Measurements from ENCODE around the gene SPPL3. TPM values are rescaled to one million over a fixed set of nuclear protein-coding genes. Genes with fewer than 3 reads are reported as not detected.
"Not testable (repeated sequence)": the region's sequence is repeated elsewhere in the genome, so short reads cannot be mapped to it uniquely, and the experiment has no call there.

The SPPL3 gene
- total RNA-seq, 2 donors from 2014 or later = 43.5 to 45.7 TPM

DNA sequence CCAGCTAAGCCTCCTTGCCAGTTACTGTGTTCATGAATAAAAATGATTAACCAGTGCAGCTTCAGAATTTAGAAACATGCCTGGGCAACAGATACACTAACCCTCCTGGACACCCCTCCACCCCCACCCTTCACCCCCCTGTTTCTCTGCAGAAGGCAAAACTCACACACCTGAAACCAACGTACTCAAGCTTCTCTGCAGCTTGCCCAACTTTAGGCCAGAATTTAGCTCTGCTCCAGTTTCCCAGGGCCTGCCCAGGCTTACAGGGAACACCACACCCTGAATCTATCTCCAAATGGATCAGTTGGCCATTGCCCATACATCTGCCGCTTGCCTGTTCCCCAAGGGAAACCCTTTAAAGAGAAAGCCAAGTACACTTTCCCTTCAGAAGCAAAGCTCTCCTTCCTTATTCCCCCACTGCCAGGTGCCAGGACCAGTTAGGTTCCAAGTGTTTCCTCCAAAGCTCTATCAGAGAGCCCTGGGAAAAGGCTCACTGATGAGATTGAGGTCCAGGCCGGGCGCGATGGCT lies 1.8 kb upstream of the SPPL3 start:
- H3K9me3 Mint-ChIP-seq = no peaks in the 10 kb centered on the region
- H3K27me3 Mint-ChIP-seq (ENCODE audit: low read depth) = no peaks in the 10 kb centered on the region
- peaks cover 32% of the 10 kb centered on the region for H3K4me1 Mint-ChIP-seq (ENCODE audit: low read depth)
- H3K36me3 Mint-ChIP-seq (ENCODE audit: insufficient read depth in 2 of 2) = peaks cover 0 to 5% of the 10 kb centered on the region in 2 donors
- H3K27ac Mint-ChIP-seq = no peak overlapping the region
- no peak for DNase-seq
- no peak for ATAC-seq (replicated peaks in 1 of 2)
- no peak overlapping the region for H3K4me3 Mint-ChIP-seq

DNA sequence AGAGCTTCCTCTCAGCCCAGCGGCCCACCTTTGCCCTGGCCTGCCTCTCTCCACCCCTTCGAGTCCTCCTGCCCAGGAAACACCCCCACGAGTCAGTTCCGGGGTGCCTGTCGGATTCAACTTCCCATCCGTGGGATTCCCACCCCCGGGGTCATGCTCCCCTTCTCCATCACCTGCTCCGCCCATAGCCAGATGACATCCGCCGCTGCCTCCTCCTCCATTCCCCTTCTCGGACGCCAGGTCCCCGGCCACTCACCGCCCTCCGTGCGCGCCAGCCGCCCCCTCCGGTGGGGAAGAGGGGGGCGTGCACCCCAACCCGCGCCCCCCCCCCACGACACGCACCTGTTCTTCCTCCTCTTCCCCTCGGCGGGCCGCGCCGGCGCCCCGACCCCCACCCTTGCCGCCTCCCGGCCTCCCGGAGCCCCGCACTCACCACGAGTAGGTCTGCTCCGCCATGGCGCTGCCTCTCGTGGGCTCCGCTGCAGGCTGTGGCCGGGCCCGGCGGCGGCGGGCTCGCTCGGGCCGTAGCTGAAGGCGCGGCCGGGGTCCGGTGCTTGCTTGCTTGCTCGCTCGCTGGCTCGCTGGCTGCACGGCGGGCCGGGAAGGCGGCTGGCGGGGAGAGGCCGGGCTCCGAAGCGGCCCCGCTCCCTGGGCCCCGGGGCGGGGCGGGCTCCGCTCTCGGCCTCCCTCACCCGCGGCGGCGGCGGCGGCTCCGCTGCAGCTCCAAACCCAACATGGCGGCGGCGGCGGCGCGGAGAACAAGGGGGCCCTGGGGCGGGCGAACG lies 554 bp downstream of the SPPL3 start:
- Mint-ChIP-seq H3K9me3 (no peaks in the 10 kb centered on the region), H3K27me3 (ENCODE audit: low read depth) (no peaks in the 10 kb centered on the region), H3K27ac (peak overlapping the region; percentile 96), H3K36me3 (ENCODE audit: insufficient read depth in 2 of 2) (peaks cover 2 to 12% of the 10 kb centered on the region in 2 donors), H3K4me3 (peak overlapping the region; percentile 95 to 100), H3K4me1 (ENCODE audit: low read depth) (peaks cover 35% of the 10 kb centered on the region)
- DNase-seq (peak; percentile 68 to 76), ATAC-seq (replicated peaks in 1 of 2) (peak; percentile 69 to 76)

DNA sequence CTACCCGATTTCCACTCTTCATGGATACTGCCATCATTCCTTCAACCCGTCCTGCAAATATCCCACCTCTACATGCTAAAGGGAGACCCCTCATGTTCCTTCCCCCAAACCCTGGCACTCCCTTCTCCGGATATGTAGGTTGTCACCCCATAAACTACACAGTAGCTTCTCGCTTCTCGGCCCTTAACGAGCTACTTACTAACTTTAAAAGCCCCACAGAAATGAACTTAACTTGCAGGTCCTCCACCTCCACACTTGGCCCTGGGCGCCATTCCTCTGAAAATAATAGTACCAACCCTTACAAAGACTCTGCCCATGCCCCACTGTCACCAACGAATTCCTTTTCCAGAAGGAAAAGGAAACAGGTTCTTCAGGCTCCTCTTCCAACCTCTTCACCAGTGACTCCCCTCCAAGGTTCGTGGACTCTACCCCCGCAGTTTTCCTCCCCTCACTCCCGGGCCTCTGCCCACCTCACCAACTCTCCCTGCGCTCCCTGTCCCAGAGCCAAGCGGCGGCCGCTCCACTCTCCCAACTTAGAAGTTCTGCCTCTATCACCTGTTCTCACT lies 1.2 kb downstream of the SPPL3 start:
- H3K36me3 Mint-ChIP-seq (ENCODE audit: insufficient read depth in 2 of 2) = peaks cover 2 to 12% of the 10 kb centered on the region in 2 donors
- H3K4me1 Mint-ChIP-seq (ENCODE audit: low read depth) = peaks cover 40% of the 10 kb centered on the region
- no peaks in the 10 kb centered on the region for H3K9me3 Mint-ChIP-seq
- H3K27me3 Mint-ChIP-seq (ENCODE audit: low read depth) = no peaks in the 10 kb centered on the region
- ATAC-seq (replicated peaks in 1 of 2) (no peak), DNase-seq (no peak)
- H3K4me3 Mint-ChIP-seq = peak overlapping the region; percentile 95 to 100
- peak overlapping the region; percentile 96 for H3K27ac Mint-ChIP-seq

DNA sequence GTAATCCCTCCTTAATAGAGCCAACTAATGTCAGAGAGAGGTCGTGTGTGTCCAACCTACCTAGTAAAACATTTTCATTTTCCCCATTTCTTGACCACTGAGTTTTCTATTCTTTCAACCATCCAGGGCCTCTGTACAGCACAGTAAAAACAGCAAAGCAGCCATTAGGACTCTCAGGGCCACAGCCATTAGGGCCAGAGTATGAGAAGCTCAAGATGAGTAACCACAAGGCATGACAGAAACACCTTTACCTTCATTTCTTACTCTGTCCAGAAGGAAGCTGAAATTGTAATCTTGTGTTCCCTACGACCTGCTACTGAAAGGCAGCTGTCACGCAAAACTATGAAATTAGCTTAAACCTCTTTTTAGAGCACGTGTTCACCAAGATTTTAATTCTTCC lies 2.3 kb downstream of the SPPL3 start:
- no peak for ATAC-seq (replicated peaks in 1 of 2)
- DNase-seq = no peak
- Mint-ChIP-seq H3K27ac (peak overlapping the region; percentile 19), H3K4me3 (peak overlapping the region; percentile 95 to 100), H3K27me3 (ENCODE audit: low read depth) (no peaks in the 10 kb centered on the region), H3K9me3 (no peaks in the 10 kb centered on the region), H3K36me3 (ENCODE audit: insufficient read depth in 2 of 2) (peaks cover 2 to 12% of the 10 kb centered on the region in 2 donors), H3K4me1 (ENCODE audit: low read depth) (peaks cover 50% of the 10 kb centered on the region)

DNA sequence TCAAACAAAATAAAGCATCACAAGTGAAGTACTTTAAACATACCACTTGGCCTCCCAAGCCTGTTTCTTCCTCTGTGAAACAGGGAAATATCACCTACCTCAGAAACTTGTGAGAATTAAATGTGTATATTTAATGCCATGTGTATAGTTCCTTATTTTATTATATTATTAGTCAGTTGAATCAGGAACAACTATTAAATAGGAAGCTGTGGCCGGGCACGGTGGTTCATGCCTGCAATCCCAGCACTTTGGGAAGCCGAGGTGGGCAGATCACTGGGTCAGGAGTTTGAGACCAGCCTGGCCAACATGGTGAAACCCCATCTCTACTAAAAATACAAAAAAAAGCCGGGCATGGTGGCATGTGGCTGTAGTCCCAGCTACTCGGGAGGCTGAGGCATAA lies 3.1 kb downstream of the SPPL3 start:
- H3K4me1 Mint-ChIP-seq (ENCODE audit: low read depth) = peaks cover 56% of the 10 kb centered on the region
- H3K36me3 Mint-ChIP-seq (ENCODE audit: insufficient read depth in 2 of 2) = peaks cover 2 to 12% of the 10 kb centered on the region in 2 donors
- not testable (repeated sequence) for ATAC-seq (replicated peaks in 1 of 2); H3K27me3 Mint-ChIP-seq (ENCODE audit: low read depth); H3K4me3 Mint-ChIP-seq; H3K27ac Mint-ChIP-seq; DNase-seq; H3K9me3 Mint-ChIP-seq

DNA sequence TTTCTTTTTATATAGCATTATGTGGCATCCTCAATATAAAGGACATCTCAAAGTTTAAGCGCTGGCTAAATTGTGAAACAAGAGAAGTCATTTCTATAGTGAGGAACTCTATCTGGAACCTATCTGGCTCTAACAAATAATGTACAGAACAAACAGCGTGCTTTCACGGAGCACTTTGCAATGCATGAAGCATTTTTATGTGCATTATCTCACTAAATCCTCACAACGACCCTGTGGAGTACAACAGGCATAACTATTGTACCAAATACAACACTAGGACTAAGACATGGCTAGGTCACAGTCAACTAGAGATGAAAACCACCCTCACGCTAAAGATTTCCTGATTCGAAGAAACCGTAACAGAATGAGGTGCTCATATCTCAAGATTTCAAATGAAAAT lies 8.6 kb downstream of the SPPL3 start:
- no peak for DNase-seq
- H3K36me3 Mint-ChIP-seq (ENCODE audit: insufficient read depth in 2 of 2) = peaks cover 4 to 11% of the 10 kb centered on the region in 2 donors
- no peak overlapping the region for H3K27ac Mint-ChIP-seq
- H3K4me3 Mint-ChIP-seq = no peak overlapping the region
- no peaks in the 10 kb centered on the region for H3K9me3 Mint-ChIP-seq
- no peaks in the 10 kb centered on the region for H3K27me3 Mint-ChIP-seq (ENCODE audit: low read depth)
- H3K4me1 Mint-ChIP-seq (ENCODE audit: low read depth) = peaks cover 46% of the 10 kb centered on the region
- ATAC-seq (replicated peaks in 1 of 2) = no peak

DNA sequence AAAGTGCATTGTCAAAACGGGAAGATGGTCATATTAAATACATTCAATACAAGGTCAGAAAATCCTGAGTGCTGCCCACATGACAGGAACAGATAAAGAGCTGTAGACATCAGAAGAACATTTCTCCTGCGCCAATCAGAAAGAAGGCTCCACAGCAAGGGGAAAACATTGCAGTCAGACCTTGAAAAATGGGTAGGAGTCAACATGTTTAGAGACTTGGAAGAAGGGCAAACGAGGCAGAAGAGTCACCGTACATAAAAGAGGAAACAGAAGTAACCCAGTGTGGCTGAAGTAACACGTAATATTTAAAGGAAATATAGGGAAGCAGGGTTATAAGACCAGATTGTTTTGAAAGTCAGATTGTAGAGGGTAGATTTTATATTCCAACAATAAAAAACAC lies 11.9 kb downstream of the SPPL3 start:
- Mint-ChIP-seq H3K4me1 (ENCODE audit: low read depth) (peaks cover 45% of the 10 kb centered on the region), H3K27ac (peak overlapping the region; percentile 14), H3K36me3 (ENCODE audit: insufficient read depth in 2 of 2) (peaks cover 2 to 4% of the 10 kb centered on the region in 2 donors), H3K4me3 (peak overlapping the region in 1 of 2 donors; percentile 3), H3K9me3 (no peaks in the 10 kb centered on the region), H3K27me3 (ENCODE audit: low read depth) (no peaks in the 10 kb centered on the region)
- ATAC-seq (replicated peaks in 1 of 2) (peak in 1 of 2 donors; percentile 39), DNase-seq (no peak)

DNA sequence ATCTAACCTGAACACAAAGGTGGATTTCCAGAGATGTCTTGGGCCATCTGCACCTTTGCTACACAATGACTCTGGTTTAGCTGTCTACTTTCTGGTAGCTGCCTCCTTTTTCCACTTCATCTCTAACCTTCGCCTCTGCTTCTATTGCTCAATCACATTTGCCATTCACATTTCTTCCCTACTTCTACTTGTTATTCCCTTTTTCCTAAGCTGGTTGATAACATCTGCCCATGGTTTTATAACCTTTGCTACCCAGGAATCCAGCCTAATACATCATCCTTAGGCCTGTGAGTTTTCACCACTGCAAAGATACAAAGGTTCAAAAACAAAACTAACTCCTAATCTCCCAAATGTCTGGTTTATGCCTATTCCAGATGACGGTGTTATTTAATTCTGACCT lies 13.2 kb downstream of the SPPL3 start:
- no peak overlapping the region for H3K27ac Mint-ChIP-seq
- no peak for ATAC-seq (replicated peaks in 1 of 2)
- H3K9me3 Mint-ChIP-seq = no peaks in the 10 kb centered on the region
- H3K36me3 Mint-ChIP-seq (ENCODE audit: insufficient read depth in 2 of 2) = peaks cover 2 to 4% of the 10 kb centered on the region in 2 donors
- H3K27me3 Mint-ChIP-seq (ENCODE audit: low read depth) = no peaks in the 10 kb centered on the region
- H3K4me1 Mint-ChIP-seq (ENCODE audit: low read depth) = peaks cover 48% of the 10 kb centered on the region
- no peak overlapping the region for H3K4me3 Mint-ChIP-seq
- DNase-seq = no peak

DNA sequence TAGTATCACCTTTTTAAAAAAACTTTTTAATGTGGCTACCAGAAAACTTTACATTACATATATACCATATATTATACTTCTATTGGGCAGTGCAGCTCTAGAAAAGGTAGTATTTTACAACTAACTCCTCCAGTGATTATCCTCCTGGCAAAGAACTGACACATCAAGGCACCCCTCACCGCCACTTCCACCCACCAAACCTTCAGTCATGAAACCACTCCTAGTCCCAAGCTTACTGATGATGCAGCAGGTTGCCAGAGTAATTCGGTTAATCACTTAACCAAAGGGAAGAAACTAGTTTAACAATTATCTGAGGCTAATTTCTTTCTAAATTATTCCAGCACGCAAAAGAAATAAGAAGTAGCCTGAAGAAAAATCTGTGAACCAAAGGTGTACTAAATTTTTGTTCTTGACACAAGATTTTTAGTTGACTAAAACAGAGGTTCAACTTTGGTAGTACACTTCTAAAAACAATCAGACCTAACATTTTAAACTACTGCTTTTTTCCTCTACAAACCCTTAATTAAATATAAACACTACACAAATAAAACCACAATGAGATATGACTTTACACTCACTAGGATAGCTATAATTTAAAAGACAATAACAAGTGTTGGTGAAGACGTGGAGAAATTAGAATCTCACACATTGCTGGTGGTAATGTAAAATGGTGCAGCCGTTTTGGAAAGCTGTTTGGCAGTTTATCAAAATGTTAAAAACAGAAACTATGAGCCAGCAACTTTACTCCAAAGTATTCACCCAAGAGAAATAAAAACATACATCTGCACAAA lies 16.7 kb downstream of the SPPL3 start:
- Mint-ChIP-seq H3K9me3 (no peaks in the 10 kb centered on the region), H3K36me3 (ENCODE audit: insufficient read depth in 2 of 2) (peaks cover 2 to 4% of the 10 kb centered on the region in 2 donors), H3K27me3 (ENCODE audit: low read depth) (no peaks in the 10 kb centered on the region), H3K4me3 (peak overlapping the region; percentile 20 to 22), H3K4me1 (ENCODE audit: low read depth) (peaks cover 61% of the 10 kb centered on the region), H3K27ac (no peak overlapping the region)
- ATAC-seq (replicated peaks in 1 of 2) (peak; percentile 58 to 66), DNase-seq (peak in 1 of 2 donors; percentile 45)

DNA sequence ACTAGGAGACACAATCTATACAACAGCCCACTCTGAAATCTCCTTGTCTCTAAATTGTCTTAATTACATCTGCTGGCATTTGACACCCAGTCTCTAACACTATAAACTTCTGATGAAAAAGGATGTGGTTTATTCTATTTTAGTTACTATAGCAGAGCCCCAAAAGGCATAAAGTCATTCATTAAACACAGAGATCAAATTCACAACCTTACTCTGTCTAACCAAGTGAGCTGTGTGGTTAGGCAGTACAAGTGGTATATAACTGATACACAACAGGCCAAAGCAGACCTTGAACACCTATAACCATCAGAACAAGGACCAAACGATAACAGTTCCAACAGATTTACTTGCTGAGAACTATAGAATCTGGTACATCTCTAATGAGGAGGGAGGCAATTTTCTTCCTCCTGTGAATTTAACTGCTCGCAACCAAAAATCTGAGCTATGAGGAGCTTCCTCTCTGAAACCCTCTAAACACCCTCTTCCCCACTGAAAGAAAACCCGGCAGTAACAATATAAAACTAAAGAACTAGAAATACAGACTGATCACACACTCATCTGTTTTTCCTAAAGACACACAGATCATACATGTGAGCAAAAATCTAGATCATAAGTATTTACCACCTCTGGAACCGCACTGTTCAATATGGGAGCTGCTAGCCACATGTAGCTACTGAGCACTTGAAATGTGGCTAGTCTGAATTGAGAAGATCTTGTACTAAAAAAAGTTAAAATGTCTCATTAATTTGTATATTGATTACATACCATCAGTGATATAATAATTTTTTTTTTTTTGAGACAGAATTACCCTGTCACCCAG lies 17.7 kb downstream of the SPPL3 start:
- Mint-ChIP-seq H3K4me3 (peak overlapping the region; percentile 63 to 85), H3K36me3 (ENCODE audit: insufficient read depth in 2 of 2) (no peaks in the 10 kb centered on the region), H3K27ac (peak overlapping the region; percentile 89), H3K4me1 (ENCODE audit: low read depth) (peaks cover 56% of the 10 kb centered on the region), H3K27me3 (ENCODE audit: low read depth) (no peaks in the 10 kb centered on the region), H3K9me3 (no peaks in the 10 kb centered on the region)
- no peak for DNase-seq
- peak; percentile 87 to 90 for ATAC-seq (replicated peaks in 1 of 2)

DNA sequence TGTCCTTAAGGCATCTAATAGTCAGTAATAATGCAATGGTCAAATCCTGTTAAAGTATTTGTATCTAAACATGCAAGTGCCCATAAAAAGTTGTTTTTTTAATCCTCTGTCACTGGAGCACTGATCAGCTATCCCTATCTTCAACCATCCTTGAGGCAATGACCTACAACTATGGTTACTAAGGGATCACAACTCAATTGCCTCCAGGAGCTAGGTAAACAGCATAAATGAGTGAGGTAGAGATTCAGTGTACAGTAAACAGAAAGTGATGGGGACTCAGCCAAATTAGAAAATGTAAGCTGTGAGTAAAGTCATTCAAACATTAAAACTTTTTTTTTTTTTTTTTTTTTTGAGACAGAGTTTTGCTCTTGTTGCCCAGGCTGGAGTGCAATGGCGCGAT lies 18.6 kb downstream of the SPPL3 start:
- Mint-ChIP-seq H3K27ac (no peak overlapping the region), H3K4me3 (peak overlapping the region in 1 of 2 donors; percentile 44), H3K9me3 (no peaks in the 10 kb centered on the region), H3K36me3 (ENCODE audit: insufficient read depth in 2 of 2) (no peaks in the 10 kb centered on the region), H3K4me1 (ENCODE audit: low read depth) (peaks cover 65% of the 10 kb centered on the region), H3K27me3 (ENCODE audit: low read depth) (no peaks in the 10 kb centered on the region)
- no peak for ATAC-seq (replicated peaks in 1 of 2)
- DNase-seq = no peak

DNA sequence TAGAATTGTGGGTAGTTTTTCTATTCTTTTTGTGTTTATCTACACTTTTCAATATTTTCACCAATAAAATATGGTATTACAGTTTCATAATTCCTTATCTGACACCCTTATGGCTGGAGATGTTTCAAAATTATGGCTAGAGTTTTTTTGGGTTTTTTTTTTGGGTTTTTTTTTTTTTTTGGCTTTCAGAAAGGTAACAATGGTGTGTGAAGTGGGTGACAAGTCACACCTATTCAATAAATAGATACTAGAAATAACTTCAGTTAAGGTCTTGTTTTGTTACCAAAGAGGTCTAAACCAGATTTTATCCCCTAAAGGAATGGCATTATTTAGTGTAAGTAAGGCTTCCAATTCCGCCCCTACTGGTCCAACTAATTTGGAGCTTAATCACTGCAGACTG lies 19.5 kb downstream of the SPPL3 start:
- Mint-ChIP-seq H3K4me3 (peak overlapping the region in 1 of 2 donors; percentile 16), H3K9me3 (no peaks in the 10 kb centered on the region), H3K36me3 (ENCODE audit: insufficient read depth in 2 of 2) (no peaks in the 10 kb centered on the region), H3K4me1 (ENCODE audit: low read depth) (peaks cover 73% of the 10 kb centered on the region), H3K27ac (no peak overlapping the region), H3K27me3 (ENCODE audit: low read depth) (no peaks in the 10 kb centered on the region)
- ATAC-seq (replicated peaks in 1 of 2) (no peak), DNase-seq (no peak)

All from activated T-cell treated with anti-CD3 and anti-CD28 coated beads, Interleukin-2, amount 50 U/mL, for 72 hours (primary cell).